ENCODE results near the gene SYNC.
A peak's percentile ranks its signal among the peaks of the same experiment; 100 is the strongest.
"Not testable (repeated sequence)": the region's sequence is repeated elsewhere in the genome, so short reads cannot be mapped to it uniquely, and the experiment has no call there.

SYNC gene

DNA sequence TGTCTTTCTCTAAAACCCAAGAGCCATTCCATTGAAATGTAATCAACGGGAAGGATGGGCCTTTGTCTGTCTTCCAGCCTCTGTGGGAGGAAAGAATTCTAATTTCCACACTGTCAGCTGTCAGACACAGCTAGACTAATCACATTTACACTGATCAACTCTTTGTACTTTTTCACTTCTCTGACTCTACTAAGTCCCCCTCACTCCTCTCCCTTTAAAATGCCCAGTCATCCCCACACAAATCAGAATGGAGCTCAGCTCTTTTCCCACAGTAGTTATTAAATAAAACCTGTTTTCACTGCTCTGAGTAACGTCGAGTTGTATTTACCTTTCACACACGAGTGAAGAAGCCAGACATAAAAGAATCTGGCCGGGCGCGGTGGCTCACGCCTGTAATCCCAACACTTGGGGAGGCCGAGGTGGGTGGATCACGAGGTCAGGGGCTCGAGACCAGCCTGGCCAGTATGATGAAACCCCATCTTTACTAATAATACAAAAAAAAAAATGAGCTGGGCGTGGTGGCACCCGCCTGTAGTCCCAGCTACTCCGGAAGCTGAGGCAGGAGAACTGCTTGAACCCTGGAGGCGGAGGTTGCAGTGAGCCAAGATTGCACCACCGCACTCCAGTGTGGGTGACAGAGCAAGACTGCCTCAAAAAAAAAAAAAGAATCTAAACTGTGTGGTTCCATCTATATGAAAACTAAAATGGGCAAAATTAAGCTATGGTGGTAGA is 65.5 kb downstream of the SYNC start:
- peak; percentile 25 for DNase-seq

DNA sequence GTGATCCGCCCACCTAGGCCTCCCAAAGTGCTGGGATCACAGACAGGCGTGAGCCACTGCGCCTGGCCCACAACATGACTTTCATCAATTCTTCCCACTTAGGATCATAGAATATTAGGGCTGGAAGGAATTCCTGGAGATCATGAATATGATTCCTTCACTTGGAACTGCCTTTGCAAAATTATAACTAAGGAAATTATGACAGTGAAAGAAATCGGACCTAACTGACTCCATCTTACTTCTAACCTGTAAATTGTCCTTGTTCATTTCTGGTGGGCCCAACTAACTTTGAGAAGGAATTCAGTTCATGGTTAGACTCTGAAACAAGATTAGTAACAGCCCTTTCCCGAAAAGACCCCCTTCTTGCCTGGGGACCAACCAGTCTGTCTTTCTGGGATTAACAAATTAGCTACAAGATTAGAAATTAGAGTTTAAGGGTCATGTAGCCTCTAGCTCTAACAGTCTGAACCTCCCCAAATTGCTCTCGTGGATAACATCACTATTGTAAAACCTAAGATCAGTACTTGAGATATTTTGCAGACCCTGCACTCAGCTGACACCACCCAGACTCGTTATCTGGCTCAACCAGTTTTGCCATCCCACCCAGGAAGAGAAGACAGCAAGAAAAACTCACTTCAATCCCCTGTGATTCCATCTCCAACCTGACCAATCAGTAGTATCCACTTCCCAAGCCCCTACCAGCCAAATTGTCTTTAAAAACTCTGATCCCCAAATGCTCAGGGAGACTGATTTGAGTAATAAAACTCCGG is 66.9 kb downstream of the SYNC start:
- DNase-seq, result no peak

DNA sequence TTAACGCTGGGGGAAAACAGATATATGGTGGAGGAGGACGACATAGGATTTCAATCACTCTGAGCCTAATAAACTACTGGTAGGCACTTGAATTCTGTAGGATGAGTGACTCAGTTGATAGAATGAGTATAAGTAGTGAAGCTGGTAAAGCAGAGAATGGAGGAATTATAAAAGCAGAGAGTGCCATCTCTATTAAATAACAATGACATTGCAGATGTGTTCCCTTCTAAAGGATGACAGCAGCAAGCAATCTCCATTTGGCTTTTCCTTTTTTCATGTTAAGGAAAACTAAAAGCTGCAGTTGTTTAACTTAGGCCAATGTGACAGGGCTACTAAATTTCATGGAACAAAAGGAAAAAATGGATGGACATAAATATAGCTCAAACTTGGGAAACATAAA is 69.7 kb downstream of the SYNC start:
- DNase-seq, result no peak

DNA sequence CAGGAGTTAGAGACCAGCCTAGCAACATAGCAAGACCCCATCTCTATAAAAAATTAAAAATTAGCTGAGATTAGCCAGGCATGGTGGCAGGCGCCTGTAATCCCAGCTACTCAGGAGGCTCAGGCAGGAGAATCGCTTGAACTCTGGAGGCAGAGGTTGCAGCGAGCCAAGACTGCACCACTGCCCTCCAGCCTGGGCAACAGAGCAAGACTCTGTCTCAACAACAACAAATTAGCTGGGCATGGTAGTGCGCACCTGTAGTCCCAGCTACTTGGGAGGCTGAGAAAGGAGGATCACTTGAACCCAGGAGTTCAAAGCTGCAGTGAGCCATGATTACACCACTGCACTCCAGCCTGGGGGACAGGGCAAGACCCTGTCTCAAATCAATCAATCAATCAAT is 72.4 kb downstream of the SYNC start:
- DNase-seq, result not testable (repeated sequence)
